ENCODE results near the gene CDT1.

DNA sequence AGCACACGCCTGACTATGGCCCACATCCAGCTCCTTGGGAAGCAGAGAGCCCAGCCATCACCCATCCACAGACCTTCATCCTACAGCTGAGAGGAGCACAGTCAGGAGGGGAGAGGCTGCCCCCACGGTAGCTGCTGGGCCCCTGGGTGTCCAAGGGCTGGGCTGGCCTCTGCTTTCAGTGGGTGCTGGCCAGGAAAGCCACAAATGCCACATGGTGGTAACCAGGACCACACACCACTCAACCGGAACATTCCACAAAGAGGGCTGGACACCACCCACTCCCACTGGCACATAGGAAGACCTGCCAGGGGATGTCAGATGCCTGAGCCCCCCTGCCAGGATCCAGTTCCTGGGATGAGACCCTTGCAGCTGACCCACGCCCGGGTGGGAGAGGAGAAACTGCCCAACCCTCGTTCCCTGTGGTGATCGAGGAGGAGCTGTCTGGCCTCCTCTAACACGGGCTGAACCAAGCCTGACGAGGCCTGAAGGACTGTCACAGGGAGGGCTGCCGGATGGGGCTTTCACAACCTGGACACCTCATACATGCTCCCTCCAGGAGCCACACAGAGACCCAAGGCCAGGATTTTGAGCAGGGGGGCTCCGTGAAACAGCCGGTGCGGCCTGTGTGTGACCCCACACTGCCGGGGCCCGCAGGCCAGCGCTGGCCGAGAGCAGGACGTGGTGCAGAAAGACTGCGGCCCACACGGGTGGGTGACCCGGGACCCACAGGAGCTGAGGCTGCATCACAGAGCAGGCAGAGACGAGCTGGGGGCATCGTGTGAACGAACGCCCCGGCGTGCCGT lies 49.3 kb upstream of the CDT1 start:
- no peak for TF ChIP-seq POLR2A (IDR thresholded peaks at IDR 0.05; ENCODE audit: low read depth, low read length)
- TF ChIP-seq POLR2AphosphoS5 (IDR thresholded peaks at IDR 0.05; ENCODE audit: low read depth, low read length) = no peak
